SK-N-SH (cell line): ENCODE data around the gene MAP3K6. TPM values are rescaled to one million over a fixed set of nuclear protein-coding genes. Genes with fewer than 3 reads are reported as not detected.

Experiments
- CTCF ChIA-PET: fragments of 300-600, 350-600 bp; formaldehyde crosslinking; extraction: SDS; loops from one replicate; lab custom pipeline; 2021; lab: Yijun Ruan, JAX
- POLR2A ChIA-PET: fragments of 350-600 bp; sonication (Branson Sonifier 250); formaldehyde crosslinking; extraction: SDS; loops from one replicate; lab custom pipeline; 2020; ENCODE audit warnings: antibody characterized with exemption, inconsistent platforms; lab: Yijun Ruan, JAX
- DNase-seq: peaks from one replicate; pipeline ENCODE4 v3.0.0; 2012
- H2AFZ ChIP-seq: fragments of 200-600 bp; sonication (generic); 2 replicates; pipeline ENCODE4 v1.8.1; 2016; ENCODE audit warnings: antibody characterized with exemption, mild to moderate bottlenecking, low read depth
- H3F3A ChIP-seq: fragments of 200-600 bp; sonication (generic); replicated peaks from 2 replicates; pipeline ENCODE3; 2016; ENCODE audit warnings: antibody characterized with exemption, mild to moderate bottlenecking; ENCODE audit not compliant: insufficient read depth
- H3K27ac ChIP-seq, 2 experiments: fragments of 200-500 bp in 1 of 2; fragments of 200-600 bp in 1 of 2; sonication (Bioruptor generic) in 1 of 2; sonication (generic), shearing (Covaris generic) in 1 of 2; 2 replicates each; pipeline versions ENCODE4 v1.5.1 to v1.6.1; 2014 to 2016; ENCODE audit warnings: low read depth in 2 of 2, inconsistent platforms in 1 of 2, low read length in 1 of 2, mild to moderate bottlenecking in 1 of 2, mixed read lengths in 1 of 2
- H3K27me3 ChIP-seq: fragments of 200-600 bp; sonication (generic), shearing (Covaris generic); 2 replicates; pipeline ENCODE4 v1.6.1; 2016; ENCODE audit warnings: mixed run types; ENCODE audit not compliant: insufficient read depth
- H3K36me3 ChIP-seq, 2 experiments: fragments of 200-500 bp in 1 of 2; fragments of 200-600 bp in 1 of 2; sonication (Bioruptor generic) in 1 of 2; sonication (generic) in 1 of 2; replicated peaks in 1 of 2; 2 replicates each; pipeline versions ENCODE3 to v1.5.1; 2014 to 2016; ENCODE audit warnings: low read length in 1 of 2, mild to moderate bottlenecking in 1 of 2; ENCODE audit not compliant: insufficient read depth in 2 of 2, control insufficient read depth in 1 of 2
- H3K4me1 ChIP-seq, 2 experiments: fragments of 200-500 bp in 1 of 2; fragments of 200-600 bp in 1 of 2; sonication (Bioruptor generic) in 1 of 2; sonication (generic), shearing (Covaris generic) in 1 of 2; 2 replicates each; pipeline versions ENCODE4 v1.5.1 to v1.6.1; 2014 to 2016; ENCODE audit warnings: low read depth in 1 of 2, low read length in 1 of 2, mixed run types in 1 of 2; ENCODE audit not compliant: insufficient read depth in 2 of 2, control insufficient read depth in 1 of 2
- H3K4me2 ChIP-seq: fragments of 200-600 bp; sonication (generic), shearing (Covaris generic); 2 replicates; pipeline ENCODE4 v1.6.1; 2017; ENCODE audit warnings: mixed run types
- H3K4me3 ChIP-seq, 2 experiments: fragments of 200-500 bp in 1 of 2; fragments of 200-600 bp in 1 of 2; sonication (Bioruptor generic) in 1 of 2; sonication (generic), shearing (Covaris generic) in 1 of 2; 2 replicates each; pipeline versions ENCODE4 v1.5.1 to v1.8.1; 2014 to 2016; ENCODE audit warnings: low read depth in 2 of 2, inconsistent platforms in 1 of 2, low read length in 1 of 2, mild to moderate bottlenecking in 1 of 2, mixed read lengths in 1 of 2, moderate library complexity in 1 of 2
- H3K79me2 ChIP-seq: fragments of 200-600 bp; sonication (generic); 2 replicates; pipeline ENCODE4 v1.8.1; 2017; ENCODE audit warnings: mild to moderate bottlenecking; ENCODE audit not compliant: insufficient read depth
- H3K9ac ChIP-seq: fragments of 200-600 bp; sonication (generic); 2 replicates; pipeline ENCODE4 v1.6.1; 2017; ENCODE audit warnings: mixed run types
- H3K9me2 ChIP-seq: fragments of 200-600 bp; sonication (generic); 2 replicates; pipeline ENCODE4 v1.6.1; 2017; ENCODE audit warnings: mixed run types
- H3K9me3 ChIP-seq: fragments of 200-600 bp; sonication (generic); 2 replicates; pipeline ENCODE4 v1.6.1; 2017; ENCODE audit warnings: mixed run types, mild to moderate bottlenecking, moderate library complexity
- H4K20me1 ChIP-seq: fragments of 200-600 bp; sonication (generic); 2 replicates; pipeline ENCODE4 v1.6.1; 2017; ENCODE audit warnings: mild to moderate bottlenecking, mixed run types; ENCODE audit not compliant: insufficient read depth
- EZH2phosphoT487 ChIP-seq: fragments of 200-600 bp; sonication (generic); IDR thresholded peaks from 2 replicates; pipeline ENCODE4 v1.6.1; 2017; ENCODE audit warnings: low read depth, mixed run types, mild to moderate bottlenecking, antibody characterized with exemption, moderate library complexity, borderline replicate concordance
- FOSL2 ChIP-seq: IDR thresholded peaks from 2 replicates; pipeline ENCODE4 v1.4.0; 2012; ENCODE audit warnings: low read depth, mild to moderate bottlenecking, moderate library complexity, borderline replicate concordance
- FOXM1 ChIP-seq: IDR thresholded peaks from 2 replicates; pipeline ENCODE4 v1.4.0; 2012; ENCODE audit warnings: low read depth, mild to moderate bottlenecking
- GABPA ChIP-seq: IDR thresholded peaks from 2 replicates; pipeline ENCODE4 v1.4.0; 2012; ENCODE audit warnings: low read depth, mild to moderate bottlenecking
- GATA2 ChIP-seq: sonication (generic); formaldehyde crosslinking; IDR thresholded peaks from 2 replicates; pipeline ENCODE4 v1.5.0; 2020; ENCODE audit warnings: mild to moderate bottlenecking, missing genetic modification reagents
- MEF2A ChIP-seq: IDR thresholded peaks from 2 replicates; pipeline ENCODE4 v1.4.0; 2012; ENCODE audit warnings: low read depth, borderline replicate concordance
- MXI1 ChIP-seq: IDR thresholded peaks from 2 replicates; pipeline ENCODE4 v1.6.1; 2012; ENCODE audit warnings: mild to moderate bottlenecking, low read depth, low read length, improper control_type of control experiment
- NFIC ChIP-seq: IDR thresholded peaks from 2 replicates; pipeline ENCODE4 v1.4.0; 2012; ENCODE audit warnings: borderline replicate concordance
- NRF1 ChIP-seq: IDR thresholded peaks from 2 replicates; pipeline ENCODE4 v1.6.1; 2012; ENCODE audit warnings: low read depth, mild to moderate bottlenecking, low read length
- POLR2AphosphoS5 ChIP-seq: IDR thresholded peaks from 2 replicates; pipeline ENCODE4 v1.6.1; 2012; ENCODE audit warnings: low read depth, low read length
- RXRA ChIP-seq: IDR thresholded peaks from 2 replicates; pipeline ENCODE4 v1.4.0; 2012; ENCODE audit warnings: low read depth, mild to moderate bottlenecking, borderline replicate concordance
- SIN3A ChIP-seq: IDR thresholded peaks from 2 replicates; pipeline ENCODE4 v1.6.1; 2012; ENCODE audit warnings: low read depth, mild to moderate bottlenecking, low read length, moderate library complexity, borderline replicate concordance
- WGBS: methylation state at CpG from one replicate; pipeline ENCODE4 v1.1.6; 2017; ENCODE audit warnings: low lambda C conversion rate; 5-methylcytosine and 5-hydroxymethylcytosine counted together
- polyA plus RNA-seq, 3 experiments: library from polyadenylated mRNA; depleted of rRNA; stranded (reverse); fragments of >200 nt; gene quantifications; 2 replicates each; pipeline ENCODE4 v1.2.3, GENCODE V29; 2012
- TF ChIP-seq, protein P1 (sequence below): fragments of 150-350 bp; IDR thresholded peaks from 2 replicates; pipeline ENCODE4 v1.6.1; 2016; ENCODE audit warnings: mild to moderate bottlenecking, low read depth, low read length
- TF ChIP-seq, protein P2 (sequence below): IDR thresholded peaks from 2 replicates; pipeline ENCODE4 v1.6.1; 2012; ENCODE audit warnings: mild to moderate bottlenecking, low read depth, low read length, moderate library complexity
- TF ChIP-seq, protein P3 (sequence below): IDR thresholded peaks from 2 replicates; pipeline ENCODE4 v1.4.0; 2012; ENCODE audit warnings: low read depth

The MAP3K6 gene
- polyA plus RNA-seq, 1 of the 3 experiments (the other 2 are of a cell fraction), result 17.3 TPM

DNA sequence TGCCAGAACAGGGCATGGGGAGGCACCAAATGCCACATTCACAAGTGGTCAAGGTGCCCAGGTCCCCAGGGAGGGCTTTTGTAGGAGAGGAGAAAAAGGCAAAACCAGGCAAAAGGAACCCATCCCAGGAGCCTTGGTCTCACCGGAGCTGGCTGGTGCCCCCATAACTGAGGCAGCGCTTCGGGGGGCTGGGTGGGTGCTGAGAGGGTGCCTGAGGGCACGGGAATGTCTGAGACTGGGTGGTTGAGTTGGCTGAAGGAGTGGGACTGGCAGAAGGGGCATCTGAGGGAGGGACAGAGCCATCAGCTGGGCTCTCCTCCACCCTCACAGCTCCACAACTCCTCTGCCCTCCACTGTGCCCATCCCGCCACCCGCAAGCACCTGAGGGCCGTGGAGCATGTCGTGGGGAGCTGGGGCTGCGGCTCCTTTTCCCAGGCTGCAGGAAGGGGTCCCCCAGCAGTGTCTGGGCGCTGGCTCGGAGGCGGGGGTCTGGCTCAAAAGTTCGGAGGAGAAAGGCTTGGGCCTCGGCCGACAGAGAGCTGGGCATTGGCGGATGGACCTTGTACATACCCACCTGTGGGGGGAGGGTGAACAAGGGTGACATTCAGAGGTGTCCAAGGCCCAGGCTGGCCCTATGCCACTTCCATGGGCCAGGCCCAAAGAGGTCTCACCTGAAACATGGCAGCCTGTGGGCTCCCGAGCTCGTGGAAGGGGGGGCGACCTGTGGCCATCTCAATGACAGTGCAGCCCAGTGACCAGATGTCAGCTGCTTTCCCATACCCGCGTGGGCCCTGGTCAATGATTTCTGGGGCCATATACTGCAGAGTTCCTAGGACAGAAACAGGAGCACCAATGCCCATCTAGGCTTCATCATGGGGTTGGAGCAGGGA lies 8.5 kb downstream of the MAP3K6 start:
- ChIA-PET CTCF (interaction anchor here (0.6 to 12.3 kb wide), 42 partner anchors 8 to 314 kb away, joined by 3 to 219 read pairs (median 6); partner anchors contain the start of genes CD164L2, FCN3, MAP3K6 and SYTL1), POLR2A (interaction anchor here (1.7 kb wide), 1 partner anchor 9 kb away, joined by 5 read pairs; no protein-coding TSS in a partner anchor)
- no peak overlapping the region for H3K27ac ChIP-seq
- no peaks in the 10 kb centered on the region for H4K20me1 ChIP-seq
- no peaks in the 10 kb centered on the region for H3K9me2 ChIP-seq
- no peak overlapping the region for H3K9ac ChIP-seq
- no peaks in the 10 kb centered on the region for H3F3A ChIP-seq
- H3K4me2 ChIP-seq, result no peak overlapping the region
- H2AFZ ChIP-seq, result no peak overlapping the region
- no peak overlapping the region for H3K4me3 ChIP-seq
- peaks cover 4 to 26% of the 10 kb centered on the region in 2 experiments for H3K36me3 ChIP-seq
- no peaks in the 10 kb centered on the region for H3K9me3 ChIP-seq
- peaks cover 0 to 5% of the 10 kb centered on the region in 2 experiments; a peak in 1 of 4 replicates for H3K4me1 ChIP-seq
- no peaks in the 10 kb centered on the region for H3K27me3 ChIP-seq
- TF ChIP-seq GABPA, result no peak
- TF ChIP-seq RXRA, result no peak
- TF ChIP-seq FOXM1, result no peak
- TF ChIP-seq NRF1, result no peak
- TF ChIP-seq EZH2phosphoT487, result no peak
- TF ChIP-seq, protein P1, sequence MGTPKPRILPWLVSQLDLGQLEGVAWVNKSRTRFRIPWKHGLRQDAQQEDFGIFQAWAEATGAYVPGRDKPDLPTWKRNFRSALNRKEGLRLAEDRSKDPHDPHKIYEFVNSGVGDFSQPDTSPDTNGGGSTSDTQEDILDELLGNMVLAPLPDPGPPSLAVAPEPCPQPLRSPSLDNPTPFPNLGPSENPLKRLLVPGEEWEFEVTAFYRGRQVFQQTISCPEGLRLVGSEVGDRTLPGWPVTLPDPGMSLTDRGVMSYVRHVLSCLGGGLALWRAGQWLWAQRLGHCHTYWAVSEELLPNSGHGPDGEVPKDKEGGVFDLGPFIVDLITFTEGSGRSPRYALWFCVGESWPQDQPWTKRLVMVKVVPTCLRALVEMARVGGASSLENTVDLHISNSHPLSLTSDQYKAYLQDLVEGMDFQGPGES, result no peak
- TF ChIP-seq, protein P2, sequence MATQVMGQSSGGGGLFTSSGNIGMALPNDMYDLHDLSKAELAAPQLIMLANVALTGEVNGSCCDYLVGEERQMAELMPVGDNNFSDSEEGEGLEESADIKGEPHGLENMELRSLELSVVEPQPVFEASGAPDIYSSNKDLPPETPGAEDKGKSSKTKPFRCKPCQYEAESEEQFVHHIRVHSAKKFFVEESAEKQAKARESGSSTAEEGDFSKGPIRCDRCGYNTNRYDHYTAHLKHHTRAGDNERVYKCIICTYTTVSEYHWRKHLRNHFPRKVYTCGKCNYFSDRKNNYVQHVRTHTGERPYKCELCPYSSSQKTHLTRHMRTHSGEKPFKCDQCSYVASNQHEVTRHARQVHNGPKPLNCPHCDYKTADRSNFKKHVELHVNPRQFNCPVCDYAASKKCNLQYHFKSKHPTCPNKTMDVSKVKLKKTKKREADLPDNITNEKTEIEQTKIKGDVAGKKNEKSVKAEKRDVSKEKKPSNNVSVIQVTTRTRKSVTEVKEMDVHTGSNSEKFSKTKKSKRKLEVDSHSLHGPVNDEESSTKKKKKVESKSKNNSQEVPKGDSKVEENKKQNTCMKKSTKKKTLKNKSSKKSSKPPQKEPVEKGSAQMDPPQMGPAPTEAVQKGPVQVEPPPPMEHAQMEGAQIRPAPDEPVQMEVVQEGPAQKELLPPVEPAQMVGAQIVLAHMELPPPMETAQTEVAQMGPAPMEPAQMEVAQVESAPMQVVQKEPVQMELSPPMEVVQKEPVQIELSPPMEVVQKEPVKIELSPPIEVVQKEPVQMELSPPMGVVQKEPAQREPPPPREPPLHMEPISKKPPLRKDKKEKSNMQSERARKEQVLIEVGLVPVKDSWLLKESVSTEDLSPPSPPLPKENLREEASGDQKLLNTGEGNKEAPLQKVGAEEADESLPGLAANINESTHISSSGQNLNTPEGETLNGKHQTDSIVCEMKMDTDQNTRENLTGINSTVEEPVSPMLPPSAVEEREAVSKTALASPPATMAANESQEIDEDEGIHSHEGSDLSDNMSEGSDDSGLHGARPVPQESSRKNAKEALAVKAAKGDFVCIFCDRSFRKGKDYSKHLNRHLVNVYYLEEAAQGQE, result no peak
- no peak for TF ChIP-seq GATA2 (CRISPR knock-in tag)
- no peak for TF ChIP-seq FOSL2
- no peak for TF ChIP-seq NFIC
- no peak for TF ChIP-seq SIN3A
- no peak for TF ChIP-seq MXI1
- TF ChIP-seq, protein P3, sequence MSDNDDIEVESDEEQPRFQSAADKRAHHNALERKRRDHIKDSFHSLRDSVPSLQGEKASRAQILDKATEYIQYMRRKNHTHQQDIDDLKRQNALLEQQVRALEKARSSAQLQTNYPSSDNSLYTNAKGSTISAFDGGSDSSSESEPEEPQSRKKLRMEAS, result no peak
- no peak for TF ChIP-seq MEF2A
- TF ChIP-seq POLR2AphosphoS5, result no peak
- 87% methylated on average over 11 of the region's 21 CpGs for WGBS
- no peaks in the 10 kb centered on the region for H3K79me2 ChIP-seq
- DNase-seq, result no peak
